Parathyroid adenoma (tissue), 2 donors: Measurements from ENCODE around the gene TGFBR3.

ENCODE experiments used
- H2AFZ ChIP-seq: fragments of 300-600 bp; sonication (generic); one replicate; pipeline ENCODE4 v1.7.0; 2017; ENCODE audit warnings: antibody characterized with exemption, mild to moderate bottlenecking
- H3K27ac ChIP-seq: fragments of 300-600 bp; sonication (generic); one replicate; pipeline ENCODE4 v1.7.0; 2017
- H3K27me3 ChIP-seq: fragments of 300-600 bp; sonication (generic); one replicate; pipeline ENCODE4 v1.7.0; 2017; ENCODE audit warnings: low read length; ENCODE audit not compliant: control insufficient read depth, insufficient read depth
- H3K36me3 ChIP-seq: fragments of 300-600 bp; sonication (generic); one replicate; pipeline ENCODE4 v1.7.0; 2017; ENCODE audit warnings: low read length; ENCODE audit not compliant: control insufficient read depth, insufficient read depth
- H3K4me1 ChIP-seq: fragments of 300-600 bp; sonication (generic); one replicate; pipeline ENCODE4 v1.7.0; 2017; ENCODE audit warnings: control low read depth
- H3K4me2 ChIP-seq: fragments of 300-600 bp; sonication (generic); one replicate; pipeline ENCODE4 v1.7.0; 2017; ENCODE audit warnings: low read length
- H3K4me3 ChIP-seq: fragments of 300-600 bp; sonication (generic); one replicate; pipeline ENCODE4 v1.7.0; 2017; ENCODE audit warnings: low read depth, low read length
- H3K79me2 ChIP-seq: fragments of 300-600 bp; sonication (generic); one replicate; pipeline ENCODE4 v1.7.0; 2017; ENCODE audit warnings: control low read depth
- H3K9ac ChIP-seq: fragments of 300-600 bp; sonication (generic); one replicate; pipeline ENCODE4 v1.7.0; 2017; ENCODE audit warnings: mild to moderate bottlenecking
- H3K9me3 ChIP-seq: fragments of 300-600 bp; sonication (generic); one replicate; pipeline ENCODE4 v1.7.0; 2017; ENCODE audit warnings: low read length; ENCODE audit not compliant: control insufficient read depth
- TF ChIP-seq, protein P1 (sequence below): fragments of 300-600 bp; sonication (generic); IDR thresholded peaks from one replicate; pipeline ENCODE4 v1.7.0; 2017; ENCODE audit warnings: antibody characterized with exemption, mild to moderate bottlenecking
- donor health status: primary hyperparathyroidism.

TGFBR3 gene

GRCh38 chr1:91775227-91775626 lies 110.7 kb downstream of the TGFBR3 start:
- no peaks in the 10 kb centered on the region for H3K79me2 ChIP-seq
- no peak overlapping the region for H3K4me3 ChIP-seq
- TF ChIP-seq, protein P1, sequence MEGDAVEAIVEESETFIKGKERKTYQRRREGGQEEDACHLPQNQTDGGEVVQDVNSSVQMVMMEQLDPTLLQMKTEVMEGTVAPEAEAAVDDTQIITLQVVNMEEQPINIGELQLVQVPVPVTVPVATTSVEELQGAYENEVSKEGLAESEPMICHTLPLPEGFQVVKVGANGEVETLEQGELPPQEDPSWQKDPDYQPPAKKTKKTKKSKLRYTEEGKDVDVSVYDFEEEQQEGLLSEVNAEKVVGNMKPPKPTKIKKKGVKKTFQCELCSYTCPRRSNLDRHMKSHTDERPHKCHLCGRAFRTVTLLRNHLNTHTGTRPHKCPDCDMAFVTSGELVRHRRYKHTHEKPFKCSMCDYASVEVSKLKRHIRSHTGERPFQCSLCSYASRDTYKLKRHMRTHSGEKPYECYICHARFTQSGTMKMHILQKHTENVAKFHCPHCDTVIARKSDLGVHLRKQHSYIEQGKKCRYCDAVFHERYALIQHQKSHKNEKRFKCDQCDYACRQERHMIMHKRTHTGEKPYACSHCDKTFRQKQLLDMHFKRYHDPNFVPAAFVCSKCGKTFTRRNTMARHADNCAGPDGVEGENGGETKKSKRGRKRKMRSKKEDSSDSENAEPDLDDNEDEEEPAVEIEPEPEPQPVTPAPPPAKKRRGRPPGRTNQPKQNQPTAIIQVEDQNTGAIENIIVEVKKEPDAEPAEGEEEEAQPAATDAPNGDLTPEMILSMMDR: no peak
- H3K27ac ChIP-seq: no peak overlapping the region
- H3K36me3 ChIP-seq: peaks cover 2% of the 10 kb centered on the region
- no peak overlapping the region for H3K4me2 ChIP-seq
- no peaks in the 10 kb centered on the region for H3K9me3 ChIP-seq
- no peaks in the 10 kb centered on the region for H3K4me1 ChIP-seq
- H2AFZ ChIP-seq: no peak overlapping the region
- H3K27me3 ChIP-seq: no peaks in the 10 kb centered on the region
- H3K9ac ChIP-seq: no peak overlapping the region

GRCh38 chr1:91774520-91775203 lies 111.3 kb downstream of the TGFBR3 start:
- no peaks in the 10 kb centered on the region for H3K27me3 ChIP-seq
- H2AFZ ChIP-seq: no peak overlapping the region
- no peak overlapping the region for H3K27ac ChIP-seq
- H3K79me2 ChIP-seq: no peaks in the 10 kb centered on the region
- H3K4me3 ChIP-seq: no peak overlapping the region
- H3K9ac ChIP-seq: no peak overlapping the region
- TF ChIP-seq, protein P1: no peak
- no peaks in the 10 kb centered on the region for H3K4me1 ChIP-seq
- H3K9me3 ChIP-seq: no peaks in the 10 kb centered on the region
- peaks cover 2% of the 10 kb centered on the region for H3K36me3 ChIP-seq
- H3K4me2 ChIP-seq: no peak overlapping the region

GRCh38 chr1:91771717-91772116 lies 114.2 kb downstream of the TGFBR3 start:
- Histone ChIP-seq H3K4me3 (no peak overlapping the region), H3K36me3 (peaks cover 2% of the 10 kb centered on the region), H2AFZ (no peak overlapping the region), H3K9ac (no peak overlapping the region), H3K4me2 (no peak overlapping the region), H3K27me3 (no peaks in the 10 kb centered on the region), H3K4me1 (no peaks in the 10 kb centered on the region), H3K27ac (no peak overlapping the region), H3K9me3 (no peaks in the 10 kb centered on the region), H3K79me2 (no peaks in the 10 kb centered on the region)
- TF ChIP-seq, protein P1: no peak

GRCh38 chr1:91770667-91771268 lies 115.2 kb downstream of the TGFBR3 start:
- no peaks in the 10 kb centered on the region for H3K79me2 ChIP-seq
- H2AFZ ChIP-seq: no peak overlapping the region
- TF ChIP-seq, protein P1: no peak
- no peak overlapping the region for H3K4me3 ChIP-seq
- H3K9me3 ChIP-seq: no peaks in the 10 kb centered on the region
- no peak overlapping the region for H3K27ac ChIP-seq
- H3K36me3 ChIP-seq: peaks cover 2% of the 10 kb centered on the region
- H3K4me2 ChIP-seq: no peak overlapping the region
- no peak overlapping the region for H3K9ac ChIP-seq
- H3K27me3 ChIP-seq: no peaks in the 10 kb centered on the region
- H3K4me1 ChIP-seq: no peaks in the 10 kb centered on the region

GRCh38 chr1:91769742-91770141 lies 116.2 kb downstream of the TGFBR3 start:
- Histone ChIP-seq H3K27ac (no peak overlapping the region), H2AFZ (no peak overlapping the region)

More at GRCh38 chr1:91769742-91770141, 116.2 kb downstream of the TGFBR3 start:
- Histone ChIP-seq H3K79me2 (no peaks in the 10 kb centered on the region), H3K4me1 (no peaks in the 10 kb centered on the region), H3K9ac (no peak overlapping the region), H3K4me2 (no peak overlapping the region), H3K36me3 (no peaks in the 10 kb centered on the region), H3K4me3 (no peak overlapping the region), H3K9me3 (no peaks in the 10 kb centered on the region), H3K27me3 (no peaks in the 10 kb centered on the region)
- TF ChIP-seq, protein P1: no peak
